Kidney epithelial cell (primary cell): ENCODE measurements around the gene AURKB. TPM values are rescaled to one million over a fixed set of nuclear protein-coding genes. Genes with fewer than 3 reads are reported as not detected.
"Not testable (repeated sequence)": the region's sequence is repeated elsewhere in the genome, so short reads cannot be mapped to it uniquely, and the experiment has no call there.

Experiments
- DNase-seq: peaks from one replicate; pipeline ENCODE4 v3.0.0-alpha.2; 2010; ENCODE audit warnings: low read depth
- H3K27me3 ChIP-seq: 2 replicates; pipeline ENCODE4 v1.6.0; 2011; ENCODE audit warnings: low read length; ENCODE audit not compliant: control insufficient read depth, insufficient read depth
- H3K36me3 ChIP-seq: 2 replicates; pipeline ENCODE4 v1.5.1; 2011; ENCODE audit warnings: low read length; ENCODE audit not compliant: control insufficient read depth, insufficient read depth
- H3K4me3 ChIP-seq: 2 replicates; pipeline ENCODE4 v1.5.1; 2011; ENCODE audit warnings: low read depth, mild to moderate bottlenecking, control low read depth, low read length
- total RNA-seq: library from RNA; depleted of rRNA; stranded (reverse); fragments of >200 nt; gene quantifications from 2 replicates; pipeline ENCODE4 v1.2.3, GENCODE V29; 2015
- TF ChIP-seq, protein P1 (sequence below): IDR thresholded peaks from 2 replicates; pipeline ENCODE4 v1.5.1; 2011; ENCODE audit warnings: mild to moderate bottlenecking, moderate library complexity, low read length, control low read depth, inconsistent platforms; ENCODE audit not compliant: insufficient read depth, poor library complexity, severe bottlenecking

Gene AURKB
- total RNA-seq, 1 donor from 2014 or later, result 21.6 TPM

DNA sequence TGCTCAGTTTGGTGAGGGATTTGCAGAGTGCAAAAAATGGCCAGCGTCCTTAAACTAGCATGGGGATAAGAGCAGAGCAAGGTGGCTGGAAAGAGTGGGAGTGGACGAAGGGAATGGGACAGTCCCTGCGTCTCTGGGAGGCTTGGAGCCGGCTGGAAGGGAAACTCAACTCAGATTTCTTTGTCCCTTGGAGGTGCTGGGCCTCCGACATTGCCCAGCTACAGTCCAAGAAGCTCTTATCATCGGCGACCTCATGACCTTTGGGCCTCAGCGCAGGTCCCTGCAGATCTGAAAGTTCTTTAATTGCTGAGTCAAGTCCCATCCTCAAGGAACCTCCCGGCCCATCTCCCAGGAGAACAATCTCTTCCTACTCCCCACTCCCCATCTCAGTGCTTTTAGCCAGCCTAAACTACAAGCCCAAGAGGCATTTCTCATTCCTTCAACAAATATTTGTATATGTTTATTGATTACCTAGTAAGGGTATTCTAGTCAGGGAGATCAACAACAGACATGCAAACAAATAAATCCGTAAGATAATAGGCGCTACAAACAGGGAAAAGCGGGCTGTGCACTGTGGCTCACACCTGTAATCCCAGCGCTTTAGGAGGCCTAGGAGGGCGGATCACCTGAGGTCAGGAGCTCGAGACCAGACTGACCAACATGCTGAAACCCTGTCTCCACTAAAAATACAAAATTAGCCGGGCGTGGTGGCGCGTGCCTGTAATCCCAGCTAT lies 33.2 kb downstream of the AURKB start:
- no peaks in the 10 kb centered on the region for H3K27me3 ChIP-seq
- no peak for DNase-seq
- no peaks in the 10 kb centered on the region for H3K36me3 ChIP-seq
- peak overlapping the region; percentile 69 for H3K4me3 ChIP-seq
- TF ChIP-seq, protein P1, sequence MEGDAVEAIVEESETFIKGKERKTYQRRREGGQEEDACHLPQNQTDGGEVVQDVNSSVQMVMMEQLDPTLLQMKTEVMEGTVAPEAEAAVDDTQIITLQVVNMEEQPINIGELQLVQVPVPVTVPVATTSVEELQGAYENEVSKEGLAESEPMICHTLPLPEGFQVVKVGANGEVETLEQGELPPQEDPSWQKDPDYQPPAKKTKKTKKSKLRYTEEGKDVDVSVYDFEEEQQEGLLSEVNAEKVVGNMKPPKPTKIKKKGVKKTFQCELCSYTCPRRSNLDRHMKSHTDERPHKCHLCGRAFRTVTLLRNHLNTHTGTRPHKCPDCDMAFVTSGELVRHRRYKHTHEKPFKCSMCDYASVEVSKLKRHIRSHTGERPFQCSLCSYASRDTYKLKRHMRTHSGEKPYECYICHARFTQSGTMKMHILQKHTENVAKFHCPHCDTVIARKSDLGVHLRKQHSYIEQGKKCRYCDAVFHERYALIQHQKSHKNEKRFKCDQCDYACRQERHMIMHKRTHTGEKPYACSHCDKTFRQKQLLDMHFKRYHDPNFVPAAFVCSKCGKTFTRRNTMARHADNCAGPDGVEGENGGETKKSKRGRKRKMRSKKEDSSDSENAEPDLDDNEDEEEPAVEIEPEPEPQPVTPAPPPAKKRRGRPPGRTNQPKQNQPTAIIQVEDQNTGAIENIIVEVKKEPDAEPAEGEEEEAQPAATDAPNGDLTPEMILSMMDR, result no peak

DNA sequence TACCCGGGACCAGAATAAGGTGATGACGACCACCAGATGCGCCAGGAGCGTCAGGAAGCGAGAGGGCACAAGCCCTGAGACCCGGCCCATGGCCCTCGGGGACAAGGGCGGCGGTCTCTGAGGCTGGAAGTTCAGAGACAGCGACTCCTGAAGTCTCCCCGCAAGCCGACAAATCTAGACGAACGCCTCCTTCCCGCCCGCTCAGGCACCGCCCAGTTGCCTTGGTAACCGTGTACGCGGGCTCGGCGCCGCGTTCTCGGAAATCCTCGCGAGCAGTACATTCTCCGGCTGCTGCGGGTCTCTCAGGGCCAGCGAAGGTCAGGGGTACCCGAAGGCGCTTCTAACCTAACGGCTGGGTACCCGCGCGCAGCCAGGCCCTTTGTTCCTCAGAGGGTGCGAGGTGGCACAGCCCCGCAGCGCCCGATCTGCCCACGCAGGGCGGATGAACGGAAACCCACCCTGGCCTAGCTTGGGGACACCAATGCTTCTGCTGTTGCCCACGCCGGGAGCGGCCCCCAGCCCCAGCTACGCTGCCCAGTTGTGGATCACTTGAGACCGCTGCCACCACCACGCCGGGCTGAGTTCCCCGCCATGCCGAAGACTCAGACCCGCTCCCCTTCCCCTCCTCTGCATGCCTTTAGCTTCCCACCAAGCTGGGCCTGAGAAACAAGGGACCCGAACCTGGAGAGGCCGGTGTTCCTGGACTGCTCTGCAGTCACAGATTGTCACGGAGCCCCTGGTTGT lies 34.0 kb downstream of the AURKB start, which contains the start of gene TMEM107:
TMEM107 (minus strand) TSS at position 184 of the 744 bp plus-strand sequence; CDS start at position 90, 94 bp downstream.
- TF ChIP-seq, protein P1, result no peak
- Histone ChIP-seq H3K36me3 (no peaks in the 10 kb centered on the region), H3K27me3 (no peaks in the 10 kb centered on the region), H3K4me3 (peak within 1 kb of the TSS; percentile 69)
- no peak for DNase-seq

DNA sequence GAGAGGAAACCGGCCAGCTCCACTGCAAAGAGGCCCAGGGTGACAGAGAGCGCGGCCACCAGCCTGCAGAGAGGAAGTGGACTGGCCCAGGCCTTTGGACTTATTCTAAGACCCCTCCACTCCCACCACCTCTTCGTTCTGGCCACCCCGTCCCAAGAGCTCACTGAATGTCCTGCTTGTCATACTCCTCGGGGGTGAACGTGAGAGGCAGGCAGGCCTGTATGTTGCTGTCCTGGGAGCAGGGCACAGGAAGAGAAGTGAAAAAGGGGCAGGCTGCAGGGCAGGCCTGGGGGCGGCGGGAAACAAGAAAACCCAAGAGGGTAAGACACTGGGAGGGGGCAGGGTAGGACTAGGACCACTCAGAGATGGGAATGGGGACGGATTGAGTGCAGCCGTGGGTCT lies 34.6 kb downstream of the AURKB start:
- Histone ChIP-seq H3K36me3 (no peaks in the 10 kb centered on the region), H3K27me3 (no peaks in the 10 kb centered on the region), H3K4me3 (peak overlapping the region; percentile 69)
- no peak for DNase-seq
- TF ChIP-seq, protein P1, result no peak

DNA sequence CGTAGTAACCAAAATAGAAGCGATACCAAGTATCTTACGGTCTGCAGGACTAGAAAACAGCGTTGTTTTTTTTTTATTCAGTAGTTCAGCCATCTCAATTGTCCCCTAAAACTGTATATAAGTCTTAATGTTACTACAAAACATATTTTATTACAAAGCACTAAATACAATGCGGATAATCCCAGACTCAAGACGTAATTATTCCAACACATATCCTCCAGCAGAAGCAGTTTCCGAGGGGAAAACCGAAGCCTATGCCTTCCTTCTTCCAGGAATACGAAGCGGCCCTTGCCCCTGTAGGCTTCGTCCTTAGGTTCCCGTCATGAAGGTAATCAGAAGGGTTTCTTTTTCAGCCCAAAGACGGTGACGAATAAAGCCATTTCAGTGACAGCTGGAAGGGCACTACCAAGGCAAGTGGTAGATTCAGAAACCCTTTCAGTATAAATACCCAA lies 36.5 kb downstream of the AURKB start:
- no peaks in the 10 kb centered on the region for H3K27me3 ChIP-seq
- peak overlapping the region; percentile 44 for H3K4me3 ChIP-seq
- DNase-seq, result no peak
- TF ChIP-seq, protein P1, result no peak
- no peaks in the 10 kb centered on the region for H3K36me3 ChIP-seq

DNA sequence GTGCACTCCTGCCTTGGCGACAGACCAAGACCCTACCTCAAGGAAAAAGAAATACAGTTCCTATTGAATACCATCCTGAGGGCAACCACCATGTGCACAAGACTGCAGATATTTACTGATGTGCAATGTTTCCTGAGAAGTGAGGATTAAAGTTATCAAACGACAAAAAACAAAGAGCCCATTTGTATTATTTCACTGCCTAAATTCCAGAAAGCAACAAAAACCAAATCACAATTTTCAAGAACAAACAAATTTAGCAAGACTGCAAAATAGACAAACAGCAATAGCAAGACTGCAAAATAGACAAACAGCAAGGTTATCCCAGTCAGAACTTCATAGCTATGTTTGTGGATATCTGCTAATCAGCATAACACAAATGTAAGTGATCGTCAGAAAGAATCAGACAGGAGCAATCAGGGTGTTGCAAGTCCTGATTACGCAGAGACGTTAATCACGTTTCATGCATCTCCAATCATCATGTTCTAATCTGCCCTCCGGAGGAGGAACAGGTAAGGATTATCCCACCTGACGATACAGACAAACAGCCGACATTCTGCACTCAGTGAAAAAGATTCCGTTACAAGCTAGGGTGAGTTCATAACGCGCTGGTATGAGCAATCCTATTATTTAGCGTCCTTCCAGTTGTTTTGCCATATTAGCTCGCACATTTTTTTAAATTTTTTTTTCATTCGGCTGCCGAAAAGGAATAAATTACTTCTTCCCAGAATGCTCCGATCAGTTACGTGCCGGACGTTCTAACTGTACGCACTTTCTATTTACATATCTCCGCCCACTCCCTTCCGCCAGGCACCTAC lies 37.1 kb downstream of the AURKB start:
- Histone ChIP-seq H3K27me3 (no peaks in the 10 kb centered on the region), H3K4me3 (peak overlapping the region; percentile 44), H3K36me3 (no peaks in the 10 kb centered on the region)
- TF ChIP-seq, protein P1, result no peak
- peak; percentile 94 for DNase-seq

DNA sequence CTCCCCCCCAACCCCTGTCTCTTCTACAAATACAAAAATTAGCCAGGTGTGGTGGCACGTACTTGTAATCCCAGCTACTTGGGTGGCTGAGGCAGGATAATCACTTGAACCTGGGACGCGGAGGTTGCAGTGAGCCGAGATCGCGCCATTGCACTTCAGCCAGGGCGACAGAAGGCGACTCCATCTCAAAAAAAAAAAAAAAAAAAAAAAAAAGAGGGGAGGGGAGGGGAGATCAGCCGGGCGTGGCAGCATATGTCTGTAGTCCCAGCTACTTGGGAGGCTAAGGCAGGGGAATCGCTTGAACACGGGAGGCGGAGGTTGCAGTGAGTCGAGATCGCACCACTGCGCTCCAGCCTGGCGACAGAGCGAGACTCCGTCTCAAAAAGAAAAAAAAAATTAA lies 40.2 kb downstream of the AURKB start:
- not testable (repeated sequence) for H3K27me3 ChIP-seq, H3K4me3 ChIP-seq, DNase-seq, H3K36me3 ChIP-seq
